Measurements from ENCODE around the gene ATG7. TPM values are rescaled to one million over a fixed set of nuclear protein-coding genes. Genes with fewer than 3 reads are reported as not detected.
"Not testable (repeated sequence)": the region's sequence is repeated elsewhere in the genome, so short reads cannot be mapped to it uniquely, and the experiment has no call there.

The ATG7 gene
- total and polyA plus RNA-seq, 12 donors, result 9.1 to 118 (median 40.0) TPM

- Histone ChIP-seq H3K4me1 (replicated peaks in 1 of 2) (peaks cover 16 to 27% of the 10 kb centered on the region in 2 donors), H3K27me3 (no peaks in the 10 kb centered on the region), H3K4me3 (no peak overlapping the region), H3K27ac (peak overlapping the region in 3 of 5 donors; percentile 45 to 59 (median 57)), H3K36me3 (replicated peaks in 1 of 2) (no peaks in the 10 kb centered on the region), H3K9me3 (replicated peaks in 1 of 3) (no peaks in the 10 kb centered on the region)
- TF ChIP-seq CTCF (IDR thresholded peaks at IDR 0.05) (no peak), POLR2A (IDR thresholded peaks at IDR 0.05) (no peak)
- WGBS, 4 donors, result 66 to 72% (median 70%) methylated on average over 6 of the region's 6 CpGs
- DNase-seq, result peak in 1 of 7 donors; percentile 21
- intact Hi-C loops (cut with DNase I), result no loop called here
Measured at GRCh38 chr3:11499144-11499543, 226.9 kb downstream of the ATG7 start.

- DNase-seq; H3K36me3 ChIP-seq (replicated peaks in 1 of 2); intact Hi-C loops (cut with DNase I); H3K4me3 ChIP-seq; H3K9me3 ChIP-seq (replicated peaks in 1 of 3); H3K27me3 ChIP-seq; H3K27ac ChIP-seq: not testable (repeated sequence)
- H3K4me1 ChIP-seq (replicated peaks in 1 of 2), result peaks cover 11 to 17% of the 10 kb centered on the region in 2 donors
- WGBS, 4 donors, result 70% methylated on average over 2 of the region's 3 CpGs; no CpG with 5 or more reads in 3 of the 4 donors
Measured at GRCh38 chr3:11502413-11502812, 230.2 kb downstream of the ATG7 start.

- Histone ChIP-seq H3K27me3 (no peaks in the 10 kb centered on the region), H3K4me1 (replicated peaks in 1 of 2) (peaks cover 23 to 35% of the 10 kb centered on the region in 2 donors), H3K27ac (peak overlapping the region in 3 of 5 donors; percentile 42 to 87 (median 78)), H3K4me3 (no peak overlapping the region), H3K36me3 (replicated peaks in 1 of 2) (no peaks in the 10 kb centered on the region), H3K9me3 (replicated peaks in 1 of 3) (no peaks in the 10 kb centered on the region)
- TF ChIP-seq CTCF (IDR thresholded peaks at IDR 0.05) (no peak), POLR2A (IDR thresholded peaks at IDR 0.05) (no peak)
- intact Hi-C loops (cut with DNase I), result no loop called here
- DNase-seq, result no peak
Measured at GRCh38 chr3:11507719-11508118, 235.5 kb downstream of the ATG7 start.

GRCh38 chr3:11508346-11509172 is 236.4 kb downstream of the ATG7 start:
- Histone ChIP-seq H3K4me3 (no peak overlapping the region), H3K4me1 (replicated peaks in 1 of 2) (peaks cover 23 to 37% of the 10 kb centered on the region in 2 donors), H3K27ac (peak overlapping the region in 4 of 5 donors; percentile 73 to 87 (median 81)), H3K9me3 (replicated peaks in 1 of 3) (no peaks in the 10 kb centered on the region), H3K27me3 (no peaks in the 10 kb centered on the region), H3K36me3 (replicated peaks in 1 of 2) (no peaks in the 10 kb centered on the region)
- no peak for DNase-seq
- intact Hi-C loops (cut with DNase I), result no loop called here
- no peak for TF ChIP-seq POLR2A (IDR thresholded peaks at IDR 0.05)
- TF ChIP-seq CTCF (IDR thresholded peaks at IDR 0.05), result no peak
- WGBS, 4 donors, result 58 to 68% (median 62%) methylated on average over 5 of the region's 5 CpGs
